Vagina (tissue), 2 donors: ENCODE results near the gene CECR2. TPM values are rescaled to one million over a fixed set of nuclear protein-coding genes. Genes with fewer than 3 reads are reported as not detected.

Experiments
- DNase-seq, 2 donors: peaks; one replicate each; pipeline ENCODE4 v3.0.0-alpha.2; 2017; ENCODE audit errors: extremely low spot score in 2 of 2
- H3K27ac ChIP-seq: fragments of 200-600 bp; sonication (generic); one replicate; pipeline ENCODE4 v1.5.1; 2019
- H3K27me3 ChIP-seq: fragments of 200-600 bp; sonication (generic); one replicate; pipeline ENCODE4 v1.5.1; 2019
- H3K36me3 ChIP-seq, 2 donors: fragments of 200-600 bp; sonication (generic); one replicate each; pipeline ENCODE4 v1.5.1; 2017 to 2019
- H3K4me1 ChIP-seq: fragments of 200-600 bp; sonication (generic); one replicate; pipeline ENCODE4 v1.5.1; 2019
- H3K4me3 ChIP-seq, 2 donors: fragments of 200-600 bp; sonication (generic); 1 replicate in 1 of 2; 2 replicates in 1 of 2; pipeline ENCODE4 v1.5.1; 2016 to 2019
- H3K9me3 ChIP-seq: fragments of 200-600 bp; sonication (generic); one replicate; pipeline ENCODE4 v1.5.1; 2019
- POLR2A ChIP-seq, 2 donors: fragments of 450-650 bp; IDR thresholded peaks; one replicate each; pipeline ENCODE4 v1.6.1; 2017; ENCODE audit warnings: antibody characterized with exemption in 2 of 2, mild to moderate bottlenecking in 2 of 2, moderate library complexity in 2 of 2
- POLR2AphosphoS5 ChIP-seq, 2 donors: sonication (generic); formaldehyde crosslinking; IDR thresholded peaks; one replicate each; pipeline ENCODE4 v1.9.0; 2017; ENCODE audit warnings: antibody characterized with exemption in 2 of 2, mild to moderate bottlenecking in 2 of 2, low read depth in 1 of 2; ENCODE audit not compliant: insufficient read depth in 1 of 2
- intact Hi-C: fragments of 100-400 bp; cut with DNase I; formaldehyde crosslinking; loops from one replicate; pipeline ENCODE4 v1.15.1; 2023
- total RNA-seq: library from RNA; depleted of rRNA; stranded (reverse); fragments of >200 nt; gene quantifications from one replicate; pipeline ENCODE4 v1.2.3, GENCODE V29; 2016
- TF ChIP-seq, protein P1 (sequence below), 3 experiments: fragments of 450-650 bp in 2 of 3; fragments of 200-600 bp in 1 of 3; sonication (generic) in 1 of 3; IDR thresholded peaks; one replicate each; pipeline ENCODE4 v1.5.1; 2017 to 2019; ENCODE audit warnings: antibody characterized with exemption in 3 of 3, mild to moderate bottlenecking in 2 of 3, moderate library complexity in 2 of 3

Gene CECR2
- total RNA-seq, 1 donor from 2014 or later, result 0.98 TPM

DNA sequence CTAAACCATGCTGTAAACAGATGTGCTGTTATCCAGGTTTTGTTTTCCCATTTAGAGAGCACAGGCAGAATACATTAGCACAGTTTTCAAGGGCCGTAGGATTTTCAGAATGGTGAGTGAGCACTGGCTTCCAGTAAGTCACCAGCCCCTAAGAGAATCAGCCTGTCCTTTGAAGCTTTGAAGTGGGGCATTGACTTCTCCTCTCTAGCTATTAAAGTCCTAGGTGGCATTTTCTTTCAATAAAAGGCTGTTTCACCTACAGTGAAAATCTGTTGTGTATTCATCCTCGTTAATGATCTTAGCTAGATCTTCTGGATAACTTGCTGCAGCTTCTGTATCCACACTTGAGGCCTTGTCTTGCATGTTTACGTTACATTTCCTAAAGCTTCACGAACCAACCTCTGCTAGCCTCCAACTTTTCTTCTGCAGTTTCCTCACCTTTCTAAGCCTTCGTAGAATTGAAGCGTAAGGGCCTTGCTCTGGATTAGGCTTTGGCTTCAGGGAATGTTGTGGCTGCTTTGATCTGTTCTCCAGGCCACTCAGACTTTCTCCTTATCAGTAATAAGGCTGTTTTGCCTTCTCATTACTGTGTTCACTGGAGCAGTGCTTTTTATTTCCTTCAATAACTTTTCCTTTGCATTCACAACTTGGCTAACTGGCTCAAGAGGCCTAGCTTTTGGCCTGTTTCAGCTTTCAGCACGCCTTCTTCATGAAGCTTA lies 15.5 kb downstream of the CECR2 start:
- TF ChIP-seq POLR2A (IDR thresholded peaks at IDR 0.05) (no peak), POLR2AphosphoS5 (IDR thresholded peaks at IDR 0.05; ENCODE audit: insufficient read depth in 1 of 2, low read depth in 1 of 2) (no peak)
- TF ChIP-seq, protein P1, sequence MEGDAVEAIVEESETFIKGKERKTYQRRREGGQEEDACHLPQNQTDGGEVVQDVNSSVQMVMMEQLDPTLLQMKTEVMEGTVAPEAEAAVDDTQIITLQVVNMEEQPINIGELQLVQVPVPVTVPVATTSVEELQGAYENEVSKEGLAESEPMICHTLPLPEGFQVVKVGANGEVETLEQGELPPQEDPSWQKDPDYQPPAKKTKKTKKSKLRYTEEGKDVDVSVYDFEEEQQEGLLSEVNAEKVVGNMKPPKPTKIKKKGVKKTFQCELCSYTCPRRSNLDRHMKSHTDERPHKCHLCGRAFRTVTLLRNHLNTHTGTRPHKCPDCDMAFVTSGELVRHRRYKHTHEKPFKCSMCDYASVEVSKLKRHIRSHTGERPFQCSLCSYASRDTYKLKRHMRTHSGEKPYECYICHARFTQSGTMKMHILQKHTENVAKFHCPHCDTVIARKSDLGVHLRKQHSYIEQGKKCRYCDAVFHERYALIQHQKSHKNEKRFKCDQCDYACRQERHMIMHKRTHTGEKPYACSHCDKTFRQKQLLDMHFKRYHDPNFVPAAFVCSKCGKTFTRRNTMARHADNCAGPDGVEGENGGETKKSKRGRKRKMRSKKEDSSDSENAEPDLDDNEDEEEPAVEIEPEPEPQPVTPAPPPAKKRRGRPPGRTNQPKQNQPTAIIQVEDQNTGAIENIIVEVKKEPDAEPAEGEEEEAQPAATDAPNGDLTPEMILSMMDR (IDR thresholded peaks at IDR 0.05), result no peak
- no peaks in the 10 kb centered on the region for H3K4me1 ChIP-seq
- no peaks in the 10 kb centered on the region for H3K27me3 ChIP-seq
- no peaks in the 10 kb centered on the region for H3K9me3 ChIP-seq
- H3K27ac ChIP-seq, result no peak overlapping the region
- H3K4me3 ChIP-seq, result no peak overlapping the region
- no peaks in the 10 kb centered on the region for H3K36me3 ChIP-seq
- intact Hi-C loops, result no loop called here
- DNase-seq, result no peak

DNA sequence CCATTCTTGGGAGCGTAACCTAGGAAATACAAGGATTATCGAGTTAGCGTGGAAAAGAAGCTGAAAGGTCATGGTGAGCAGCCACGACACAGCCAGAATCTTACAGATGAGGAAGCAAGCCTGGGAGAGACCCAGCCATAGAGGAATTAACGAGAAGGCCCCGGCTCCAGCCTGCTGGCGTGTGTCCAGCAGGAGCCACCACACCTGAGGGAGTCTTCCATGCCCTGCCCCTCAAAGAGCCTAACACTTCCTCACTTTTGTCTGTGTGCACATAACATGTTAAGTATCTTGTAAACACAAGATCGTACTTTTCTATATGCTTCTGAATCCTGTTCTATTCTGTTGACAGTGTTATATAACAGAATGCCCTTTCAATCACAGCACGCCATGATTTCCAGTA lies 18.1 kb downstream of the CECR2 start:
- Histone ChIP-seq H3K27ac (no peak overlapping the region), H3K4me3 (no peak overlapping the region), H3K9me3 (no peaks in the 10 kb centered on the region), H3K4me1 (no peaks in the 10 kb centered on the region), H3K36me3 (no peaks in the 10 kb centered on the region), H3K27me3 (no peaks in the 10 kb centered on the region)
- DNase-seq, result no peak
- TF ChIP-seq, protein P1 (IDR thresholded peaks at IDR 0.05), result no peak
- TF ChIP-seq POLR2A (IDR thresholded peaks at IDR 0.05) (no peak), POLR2AphosphoS5 (IDR thresholded peaks at IDR 0.05; ENCODE audit: insufficient read depth in 1 of 2, low read depth in 1 of 2) (no peak)
- intact Hi-C loops, result no loop called here

DNA sequence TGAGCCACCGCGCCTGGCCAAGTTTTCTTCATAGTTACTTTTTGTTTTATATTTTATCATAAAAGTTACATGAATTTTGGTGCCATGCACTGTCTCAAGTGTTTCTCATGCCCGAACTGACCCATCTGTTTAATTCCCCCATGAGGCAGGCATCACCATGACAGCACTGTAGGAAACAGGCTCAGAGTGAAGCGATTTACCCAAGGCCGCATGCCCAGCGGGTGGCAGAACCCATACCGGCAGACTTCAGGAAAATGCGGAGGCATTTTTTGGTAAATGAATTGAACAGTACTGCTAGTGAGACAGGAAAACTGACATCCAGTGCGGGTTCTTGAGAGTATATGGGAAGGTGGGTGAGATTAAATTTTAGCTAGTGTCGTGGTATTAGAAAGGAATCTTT lies 19.0 kb downstream of the CECR2 start:
- no peaks in the 10 kb centered on the region for H3K9me3 ChIP-seq
- intact Hi-C loops, result no loop called here
- no peak overlapping the region for H3K4me3 ChIP-seq
- H3K27me3 ChIP-seq, result no peaks in the 10 kb centered on the region
- TF ChIP-seq, protein P1 (IDR thresholded peaks at IDR 0.05), result no peak
- no peaks in the 10 kb centered on the region for H3K36me3 ChIP-seq
- H3K4me1 ChIP-seq, result no peaks in the 10 kb centered on the region
- H3K27ac ChIP-seq, result no peak overlapping the region
- DNase-seq, result no peak

DNA sequence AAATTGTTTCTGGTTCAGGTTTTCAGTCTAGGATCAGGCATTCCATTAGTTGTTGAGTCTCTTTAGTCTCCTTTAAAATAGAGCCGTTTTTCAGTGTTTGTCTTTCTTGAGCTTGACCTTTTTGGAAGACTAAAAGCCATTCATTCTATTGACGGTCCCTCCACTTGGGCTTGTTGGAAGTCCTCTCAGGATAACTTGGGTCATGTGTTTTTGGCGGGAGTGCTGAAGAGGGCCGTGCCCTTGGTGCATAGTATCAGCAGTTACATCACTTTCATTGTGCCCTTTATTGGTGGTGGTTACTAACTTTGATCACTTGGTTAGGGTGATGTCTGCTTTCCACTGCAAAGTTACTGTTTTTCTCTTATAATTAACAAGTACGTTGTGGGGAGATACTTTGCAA lies 20.8 kb downstream of the CECR2 start:
- no peak overlapping the region for H3K27ac ChIP-seq
- H3K36me3 ChIP-seq, result no peaks in the 10 kb centered on the region
- no peaks in the 10 kb centered on the region for H3K27me3 ChIP-seq
- intact Hi-C loops, result no loop called here
- DNase-seq, result no peak
- H3K4me3 ChIP-seq, result no peak overlapping the region
- H3K9me3 ChIP-seq, result no peaks in the 10 kb centered on the region
- TF ChIP-seq, protein P1 (IDR thresholded peaks at IDR 0.05), result no peak
- no peak for TF ChIP-seq POLR2A (IDR thresholded peaks at IDR 0.05)
- no peaks in the 10 kb centered on the region for H3K4me1 ChIP-seq

GRCh38 chr22:17396516-17396915 lies 27.3 kb downstream of the CECR2 start:
- TF ChIP-seq POLR2A (IDR thresholded peaks at IDR 0.05) (no peak), POLR2AphosphoS5 (IDR thresholded peaks at IDR 0.05; ENCODE audit: insufficient read depth in 1 of 2, low read depth in 1 of 2) (no peak)
- TF ChIP-seq, protein P1 (IDR thresholded peaks at IDR 0.05), result no peak
- H3K9me3 ChIP-seq, result no peaks in the 10 kb centered on the region
- H3K27me3 ChIP-seq, result no peaks in the 10 kb centered on the region
- intact Hi-C loops, result no loop called here
- H3K36me3 ChIP-seq, result no peaks in the 10 kb centered on the region
- DNase-seq, result no peak
- no peak overlapping the region for H3K4me3 ChIP-seq
- no peaks in the 10 kb centered on the region for H3K4me1 ChIP-seq
- H3K27ac ChIP-seq, result no peak overlapping the region
